ENCODE results near the gene ALKBH6. TPM values are rescaled to one million over a fixed set of nuclear protein-coding genes. Genes with fewer than 3 reads are reported as not detected.

ALKBH6 gene
- total RNA-seq, 4 donors from 2014 or later, result 11.9 to 37.9 (median 25.0) TPM

GRCh38 chr19:36010402-36010801, 3.6 kb downstream of the ALKBH6 start:
- no peak for DNase-seq (ENCODE audit: low spot score in 2 of 2)
- intact Hi-C loops (cut with DNase I; ENCODE audit: low total_unique reads), result no loop called here
- no peak for TF ChIP-seq POLR2A (IDR thresholded peaks at IDR 0.05)
- TF ChIP-seq, protein P1, sequence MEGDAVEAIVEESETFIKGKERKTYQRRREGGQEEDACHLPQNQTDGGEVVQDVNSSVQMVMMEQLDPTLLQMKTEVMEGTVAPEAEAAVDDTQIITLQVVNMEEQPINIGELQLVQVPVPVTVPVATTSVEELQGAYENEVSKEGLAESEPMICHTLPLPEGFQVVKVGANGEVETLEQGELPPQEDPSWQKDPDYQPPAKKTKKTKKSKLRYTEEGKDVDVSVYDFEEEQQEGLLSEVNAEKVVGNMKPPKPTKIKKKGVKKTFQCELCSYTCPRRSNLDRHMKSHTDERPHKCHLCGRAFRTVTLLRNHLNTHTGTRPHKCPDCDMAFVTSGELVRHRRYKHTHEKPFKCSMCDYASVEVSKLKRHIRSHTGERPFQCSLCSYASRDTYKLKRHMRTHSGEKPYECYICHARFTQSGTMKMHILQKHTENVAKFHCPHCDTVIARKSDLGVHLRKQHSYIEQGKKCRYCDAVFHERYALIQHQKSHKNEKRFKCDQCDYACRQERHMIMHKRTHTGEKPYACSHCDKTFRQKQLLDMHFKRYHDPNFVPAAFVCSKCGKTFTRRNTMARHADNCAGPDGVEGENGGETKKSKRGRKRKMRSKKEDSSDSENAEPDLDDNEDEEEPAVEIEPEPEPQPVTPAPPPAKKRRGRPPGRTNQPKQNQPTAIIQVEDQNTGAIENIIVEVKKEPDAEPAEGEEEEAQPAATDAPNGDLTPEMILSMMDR (IDR thresholded peaks at IDR 0.05), result no peak
- H3K4me3 ChIP-seq (ENCODE audit: low read depth, poor library complexity, severe bottlenecking), result no peak overlapping the region
- WGBS, 2 donors, result 97% methylated on average over 11 of the region's 11 CpGs

DNA sequence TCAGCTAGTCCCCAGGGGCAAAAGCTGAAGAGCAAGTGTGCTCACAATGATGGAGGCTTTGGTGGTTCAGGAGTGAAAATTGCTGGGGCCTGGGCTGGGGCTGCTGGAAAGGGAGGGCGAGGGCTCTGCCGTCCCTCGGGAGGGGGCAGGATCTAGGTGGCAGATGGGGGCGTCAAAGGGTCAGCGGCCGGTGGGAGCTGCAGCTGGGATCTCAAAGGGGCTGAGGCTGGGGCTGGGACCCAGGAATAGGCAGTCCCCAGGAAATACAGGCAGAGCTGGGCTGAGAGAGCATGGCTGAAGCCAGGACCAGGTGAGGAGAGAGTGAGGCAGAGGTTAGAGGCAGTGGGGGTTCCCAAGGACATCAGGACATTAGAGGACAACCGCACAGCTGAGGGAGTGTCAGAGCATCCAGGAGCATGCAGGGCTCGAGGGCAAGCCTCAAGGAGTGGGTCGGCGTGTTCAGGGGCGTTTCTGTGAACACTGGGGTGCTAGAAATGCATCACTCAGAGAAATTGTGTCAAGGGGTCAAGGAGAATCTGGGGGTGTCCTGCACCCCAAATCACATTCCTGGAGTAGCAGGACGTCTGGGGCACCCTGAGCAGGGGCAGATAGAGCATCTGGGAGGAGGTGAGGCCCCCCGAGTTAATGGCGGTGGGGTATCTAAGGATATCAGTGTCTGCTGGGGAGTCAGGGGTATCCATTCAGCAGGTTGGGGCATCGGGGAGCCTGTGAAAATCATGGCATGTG, 4.2 kb downstream of the ALKBH6 start:
- no peak for DNase-seq (ENCODE audit: low spot score in 2 of 2)
- no peak for TF ChIP-seq POLR2A (IDR thresholded peaks at IDR 0.05)
- TF ChIP-seq, protein P1 (IDR thresholded peaks at IDR 0.05), result no peak
- intact Hi-C loops (cut with DNase I; ENCODE audit: low total_unique reads), result loop anchor here (10.0 kb wide), 1 partner anchor 45 kb away; the partner anchor contains the start of genes THAP8 and WDR62
- no peak overlapping the region for H3K4me3 ChIP-seq (ENCODE audit: low read depth, poor library complexity, severe bottlenecking)
- WGBS, 2 donors, result 48 to 52% methylated on average over 15 of the region's 15 CpGs

- 1 to 3% methylated on average over 22 to 50 of the region's 50 CpGs for WGBS, 2 donors
- TF ChIP-seq, protein P1 (IDR thresholded peaks at IDR 0.05), result no peak
- no peak for TF ChIP-seq POLR2A (IDR thresholded peaks at IDR 0.05)
- no peak overlapping the region for H3K4me3 ChIP-seq (ENCODE audit: low read depth, poor library complexity, severe bottlenecking)
- DNase-seq (ENCODE audit: low spot score in 2 of 2), result peak in 1 of 2 donors; percentile 91
- intact Hi-C loops (cut with DNase I; ENCODE audit: low total_unique reads), result loop anchor here (10.0 kb wide), 1 partner anchor 46 kb away; the partner anchor contains the start of genes THAP8 and WDR62
Measured at GRCh38 chr19:36009220-36009619, 4.8 kb downstream of the ALKBH6 start.

DNA sequence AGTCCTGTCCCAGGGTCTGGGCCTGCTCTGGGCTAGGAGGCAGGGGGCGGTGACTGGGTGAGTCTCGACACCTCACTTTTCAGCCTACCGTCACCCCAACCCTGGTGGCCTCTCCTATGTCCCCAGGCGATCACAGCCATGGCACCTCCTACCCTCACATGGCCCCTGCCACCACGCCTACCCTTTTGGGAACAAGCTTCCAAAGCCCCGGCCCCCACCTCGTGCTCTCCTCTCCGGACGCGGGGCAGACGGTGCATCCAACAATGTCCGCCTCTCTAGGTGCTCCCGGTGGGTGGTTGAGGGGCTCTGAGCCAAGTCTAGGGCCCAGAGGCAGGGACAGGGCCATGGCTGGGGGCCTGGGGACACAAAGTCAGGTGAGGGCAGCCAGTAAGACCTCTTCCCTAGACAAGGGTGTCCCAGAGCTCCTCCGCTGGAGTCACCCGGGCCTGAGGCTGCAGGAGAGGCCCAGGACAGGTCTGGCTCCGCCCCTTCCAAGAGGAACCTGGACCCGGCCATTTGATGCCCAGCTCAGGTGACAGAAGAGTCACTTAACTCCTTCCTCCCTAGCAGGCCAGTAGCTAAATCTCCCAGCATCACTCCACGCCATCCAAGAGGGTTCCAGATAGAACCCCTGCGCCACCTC, 5.6 kb downstream of the ALKBH6 start, which contains the start of gene SYNE4:
Gene SYNE4, minus strand, starts transcription at position 478 of the 643 bp plus-strand sequence. Its CDS starts 132 bp downstream, at position 346.
- 52 to 53% methylated on average over 16 to 17 of the region's 19 CpGs for WGBS, 2 donors
- DNase-seq (ENCODE audit: low spot score in 2 of 2), result no peak
- TF ChIP-seq POLR2A (IDR thresholded peaks at IDR 0.05), result no peak
- TF ChIP-seq, protein P1 (IDR thresholded peaks at IDR 0.05), result no peak
- intact Hi-C loops (cut with DNase I; ENCODE audit: low total_unique reads), result loop anchor here (10.0 kb wide), 1 partner anchor 46 kb away; the partner anchor contains the start of genes THAP8 and WDR62
- H3K4me3 ChIP-seq (ENCODE audit: low read depth, poor library complexity, severe bottlenecking), result no peak within 1 kb of the TSS

DNA sequence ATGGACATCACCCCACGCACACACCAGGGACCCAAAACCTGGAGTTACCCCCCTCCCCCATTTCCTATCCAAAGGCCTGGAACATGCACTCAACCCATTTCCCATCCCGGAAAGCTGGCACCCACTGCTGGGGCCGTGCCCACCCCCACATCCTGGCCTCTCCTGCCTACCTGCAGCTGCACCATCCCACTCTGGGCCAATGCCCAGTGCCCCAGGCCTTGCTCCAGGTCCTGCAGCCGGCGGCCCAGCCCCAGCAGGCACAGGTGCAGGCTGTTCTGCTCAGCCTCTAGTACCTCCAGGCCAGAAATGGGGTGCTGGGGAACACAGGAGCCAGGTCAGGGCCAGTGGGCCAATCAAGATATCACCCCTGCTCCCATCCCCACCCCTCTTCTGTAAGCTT, 7.1 kb downstream of the ALKBH6 start:
- intact Hi-C loops (cut with DNase I; ENCODE audit: low total_unique reads), result loop anchor here (10.0 kb wide), 1 partner anchor 48 kb away; the partner anchor contains the start of genes THAP8 and WDR62
- DNase-seq (ENCODE audit: low spot score in 2 of 2), result no peak
- TF ChIP-seq, protein P1 (IDR thresholded peaks at IDR 0.05), result no peak
- TF ChIP-seq POLR2A (IDR thresholded peaks at IDR 0.05), result no peak
- no peak overlapping the region for H3K4me3 ChIP-seq (ENCODE audit: low read depth, poor library complexity, severe bottlenecking)
- 86 to 91% methylated on average over 5 of the region's 5 CpGs for WGBS, 2 donors

Data from lower leg skin (tissue), 4 donors.